Measurements from ENCODE around the gene XIRP1.

XIRP1 gene

DNA sequence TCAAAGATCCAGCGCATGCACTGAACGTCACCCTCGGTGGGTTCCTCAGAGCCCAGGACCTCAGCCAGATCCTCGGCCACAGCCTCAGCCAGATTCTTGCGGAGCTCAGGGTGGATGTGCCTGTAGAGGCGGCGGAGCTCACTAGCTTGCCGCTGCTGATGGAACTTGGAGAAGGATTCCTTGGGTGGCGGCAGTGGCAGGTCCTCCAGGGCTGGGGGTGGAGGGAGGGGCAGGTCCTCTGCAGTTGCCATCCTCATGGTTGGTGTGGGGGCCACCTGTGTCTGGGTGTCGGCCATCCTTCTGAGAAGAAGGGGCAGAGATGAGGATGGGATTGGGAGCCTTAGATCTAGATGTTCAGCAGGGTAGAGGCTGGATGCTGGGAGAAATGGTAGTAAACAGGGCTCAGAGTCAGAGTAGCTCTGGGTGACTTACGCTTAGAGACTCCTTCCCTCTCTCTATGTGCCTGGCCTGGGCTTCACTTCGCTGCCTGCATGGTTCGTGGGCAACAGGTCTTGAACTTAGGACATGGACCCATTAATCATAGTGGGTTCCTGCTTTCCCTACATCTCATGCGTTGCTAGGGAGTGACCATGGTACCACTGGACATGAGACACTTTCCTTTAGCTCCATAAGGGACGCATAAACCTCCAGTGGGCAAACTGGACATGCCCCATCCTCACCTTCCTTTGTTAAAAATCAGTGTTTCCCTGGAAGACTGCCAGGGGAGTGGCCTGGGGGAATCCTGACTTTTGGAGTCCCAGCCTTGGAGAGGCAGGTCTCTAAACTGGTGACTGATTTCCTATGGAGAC lies 3.0 kb downstream of the XIRP1 start:
- DNase-seq = no peak
- in situ Hi-C loops (cut with MboI; ENCODE audit: low pct_unique_long_range_greater_than_20kb, low sequenced_read_pairs) = loop anchor here (25.0 kb wide), 1 partner anchor 198 kb away; the partner anchor contains the start of gene SLC25A38

DNA sequence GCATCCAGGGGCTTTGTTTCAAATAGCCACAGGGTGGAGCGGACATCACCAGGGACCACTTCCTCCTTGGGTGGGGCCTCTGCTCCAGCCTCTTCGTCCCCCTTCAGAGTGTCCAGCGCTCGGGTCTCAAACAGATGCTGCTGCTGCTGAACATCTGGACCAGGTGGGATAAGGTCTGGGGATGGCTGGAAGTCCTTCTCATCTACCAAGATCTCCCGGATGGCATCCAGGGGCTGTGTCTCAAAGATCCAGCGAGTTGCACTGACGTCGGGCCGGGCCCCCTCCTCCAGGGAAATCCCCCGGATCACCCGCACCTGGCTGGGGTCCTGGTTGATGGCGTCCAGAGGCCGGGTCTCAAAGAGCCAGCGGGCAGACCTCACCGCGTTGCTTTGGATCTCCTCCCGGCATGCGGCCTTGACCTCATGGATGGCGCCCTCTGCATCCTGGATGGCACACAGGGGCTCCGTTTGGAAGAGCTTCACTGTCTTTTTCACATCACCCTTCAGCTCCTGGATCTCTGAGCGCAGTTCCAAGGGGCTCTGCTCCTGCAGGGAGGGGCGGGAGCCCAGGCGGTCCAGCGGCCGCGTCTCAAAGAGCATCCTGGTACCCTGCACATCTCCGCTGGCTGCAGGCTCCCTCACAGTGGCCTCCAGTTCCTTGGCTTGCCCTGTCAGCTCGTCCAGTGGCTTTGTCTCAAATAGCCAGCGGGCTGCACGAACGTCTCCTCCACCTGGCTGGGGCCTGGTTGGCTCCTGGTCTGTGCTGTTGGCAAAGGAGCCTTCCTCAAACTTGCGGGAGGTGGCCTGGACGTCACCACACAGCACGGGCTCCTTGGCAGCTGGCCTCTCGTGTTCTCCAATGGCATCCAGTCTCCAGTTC lies 3.9 kb downstream of the XIRP1 start:
- in situ Hi-C loops (cut with MboI; ENCODE audit: low pct_unique_long_range_greater_than_20kb, low sequenced_read_pairs) = loop anchor here (25.0 kb wide), 1 partner anchor 199 kb away; the partner anchor contains the start of gene SLC25A38
- DNase-seq = no peak

DNA sequence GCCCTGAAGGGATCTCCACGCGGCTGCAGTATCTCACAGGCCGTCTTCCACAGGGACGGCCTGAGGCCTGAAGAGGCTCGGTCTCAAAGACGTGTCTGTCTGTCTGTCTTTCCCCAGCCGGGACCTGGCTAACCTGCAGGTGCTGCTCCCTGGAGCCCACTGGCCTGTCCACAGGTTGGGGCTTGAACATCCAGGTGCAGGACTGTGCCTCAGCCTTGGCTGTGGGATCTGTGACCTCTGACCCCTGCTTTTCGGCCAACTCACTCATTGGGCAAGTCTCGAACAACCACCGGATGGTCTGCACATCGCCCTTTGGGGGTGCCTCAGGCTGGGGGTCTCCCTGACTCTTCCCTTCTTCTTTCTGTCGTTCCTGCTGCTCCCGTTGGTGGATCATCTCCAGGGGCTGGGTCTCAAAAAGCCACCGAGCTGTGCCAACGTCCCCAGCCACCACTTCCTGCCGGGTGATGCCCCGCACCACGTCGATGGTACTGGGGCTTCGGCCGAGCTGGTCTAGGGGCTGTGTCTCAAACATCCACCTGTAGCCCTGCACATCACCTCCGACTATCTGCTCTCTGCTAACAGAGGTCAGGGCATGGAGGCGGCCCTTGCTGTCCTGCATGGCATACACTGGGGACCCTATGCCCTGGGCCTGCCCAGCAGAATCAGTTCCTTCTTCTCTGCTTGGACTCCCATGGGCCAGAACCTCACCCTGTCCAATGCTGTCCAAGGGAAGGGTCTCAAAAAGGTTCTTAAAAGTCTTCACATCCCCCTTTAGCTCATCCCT lies 4.8 kb downstream of the XIRP1 start:
- in situ Hi-C loops (cut with MboI; ENCODE audit: low pct_unique_long_range_greater_than_20kb, low sequenced_read_pairs) = loop anchor here (25.0 kb wide), 1 partner anchor 200 kb away; the partner anchor contains the start of gene SLC25A38

DNA sequence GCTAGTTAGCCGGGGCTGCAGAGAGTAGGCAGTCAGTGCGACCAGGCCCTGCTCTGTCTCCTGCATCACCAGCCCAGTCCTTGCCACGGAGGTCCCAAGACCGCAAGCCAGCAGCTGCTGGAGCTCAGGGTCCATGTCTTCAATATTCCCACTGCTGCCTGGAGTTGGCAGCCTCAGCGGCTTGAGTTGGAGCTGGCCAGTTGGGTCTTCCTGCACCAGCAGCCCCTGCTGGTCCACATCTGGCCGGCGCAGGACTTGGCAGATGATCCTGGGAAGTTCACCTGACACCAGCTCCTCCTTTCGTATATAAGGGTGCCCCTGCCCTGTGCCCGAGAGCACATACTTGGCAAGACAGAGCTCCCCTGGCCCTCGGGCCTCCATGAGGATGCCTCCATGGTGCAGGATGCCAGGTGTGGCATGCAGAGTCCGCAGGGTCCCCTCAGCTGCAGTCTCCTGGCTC lies 5.7 kb downstream of the XIRP1 start:
- no peak for DNase-seq
- in situ Hi-C loops (cut with MboI; ENCODE audit: low pct_unique_long_range_greater_than_20kb, low sequenced_read_pairs) = loop anchor here (25.0 kb wide), 1 partner anchor 201 kb away; the partner anchor contains the start of gene SLC25A38

More for the DNA sequence above, 4.8 kb downstream of the XIRP1 start:
- DNase-seq = no peak

DNA sequence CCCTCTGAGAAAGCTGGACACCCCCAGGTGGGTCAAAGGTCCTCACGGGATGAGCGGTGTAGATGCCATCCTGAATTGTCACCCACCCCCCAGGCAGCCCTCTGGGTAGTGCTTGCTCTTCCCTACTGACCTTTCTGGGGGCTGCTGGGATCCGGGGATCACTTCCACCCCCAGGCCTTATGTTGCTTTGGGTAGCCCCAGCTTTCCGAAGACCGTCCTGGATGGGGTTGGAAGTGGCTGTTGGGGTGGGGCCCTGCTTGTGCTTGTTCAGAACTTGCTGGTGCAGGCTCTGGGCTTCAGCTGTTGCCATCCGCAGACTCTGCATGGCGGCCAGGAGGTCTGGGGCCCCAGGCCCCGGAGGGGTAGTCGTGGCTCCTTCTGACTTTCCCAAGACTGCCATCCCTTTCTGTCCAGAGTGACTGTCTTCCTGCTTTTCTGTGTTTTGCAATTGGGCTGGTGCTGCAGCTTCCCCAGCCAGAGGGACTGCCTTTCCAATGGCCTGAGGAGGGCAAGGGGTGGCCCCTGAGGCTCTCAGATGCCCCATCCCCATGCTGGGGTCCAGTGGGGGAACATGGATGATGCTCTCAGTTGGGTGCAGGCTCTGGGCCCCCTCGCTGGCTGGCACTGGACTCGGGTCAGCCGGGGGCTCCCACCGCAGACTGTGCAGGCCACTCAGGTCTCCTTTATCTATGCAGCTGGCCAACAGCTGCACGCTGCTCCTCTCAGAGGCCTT lies 6.3 kb downstream of the XIRP1 start:
- in situ Hi-C loops (cut with MboI; ENCODE audit: low pct_unique_long_range_greater_than_20kb, low sequenced_read_pairs) = loop anchor here (25.0 kb wide), 1 partner anchor 201 kb away; the partner anchor contains the start of gene SLC25A38
- DNase-seq = no peak

DNA sequence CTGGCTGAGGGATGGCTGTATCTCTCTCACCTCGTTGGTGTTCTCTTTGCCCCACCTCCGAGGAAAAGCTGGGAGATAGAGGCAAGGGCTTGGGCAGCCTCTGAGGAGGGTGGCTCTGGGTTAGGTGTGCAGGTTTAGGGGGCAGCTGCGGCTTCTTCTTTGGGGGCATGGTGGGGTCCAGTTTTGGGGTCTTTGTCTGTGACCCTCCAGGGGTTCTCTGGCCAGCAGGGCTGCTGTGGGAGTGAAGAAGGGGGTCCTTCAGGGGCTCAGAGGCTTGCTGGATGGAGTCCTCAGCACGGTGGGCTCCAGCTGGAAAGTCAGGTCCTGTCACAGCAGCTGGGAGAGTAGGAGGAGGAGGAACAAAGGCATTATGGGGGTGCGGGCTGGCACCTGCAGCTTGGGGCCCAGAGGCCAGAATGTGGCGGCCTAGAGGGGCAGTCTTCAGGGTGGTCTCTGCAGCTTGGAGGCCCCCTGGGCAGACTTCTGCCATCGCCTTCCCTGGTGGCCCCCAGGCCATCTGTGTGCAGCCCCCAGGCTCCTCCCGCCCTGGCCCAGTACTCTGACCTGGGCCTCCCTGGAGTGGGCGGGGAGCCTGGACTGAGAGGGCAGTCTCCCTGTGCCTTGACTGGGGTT lies 7.0 kb downstream of the XIRP1 start:
- in situ Hi-C loops (cut with MboI; ENCODE audit: low pct_unique_long_range_greater_than_20kb, low sequenced_read_pairs) = loop anchor here (25.0 kb wide), 1 partner anchor 202 kb away; the partner anchor contains the start of gene SLC25A38

DNA sequence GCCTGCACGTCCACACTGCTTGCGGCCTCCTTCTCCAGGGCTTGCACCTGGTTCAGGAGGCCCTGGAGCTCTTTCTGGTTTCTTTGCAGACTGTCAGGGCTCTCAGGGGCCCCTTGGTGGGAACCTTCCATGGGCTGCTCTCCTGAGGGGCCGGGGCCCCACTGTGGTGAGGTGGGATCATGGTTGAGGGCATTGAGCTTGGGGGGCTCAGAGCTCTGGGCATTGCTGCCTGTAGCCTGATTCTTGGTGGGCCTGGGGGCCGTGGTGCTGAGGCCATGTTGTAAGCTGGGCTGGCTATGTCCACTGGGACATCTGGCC lies 7.5 kb downstream of the XIRP1 start:
- DNase-seq = no peak
- in situ Hi-C loops (cut with MboI; ENCODE audit: low pct_unique_long_range_greater_than_20kb, low sequenced_read_pairs) = loop anchor here (25.0 kb wide), 1 partner anchor 202 kb away; the partner anchor contains the start of gene SLC25A38

More for the DNA sequence above, 7.0 kb downstream of the XIRP1 start:
- DNase-seq = no peak

DNA sequence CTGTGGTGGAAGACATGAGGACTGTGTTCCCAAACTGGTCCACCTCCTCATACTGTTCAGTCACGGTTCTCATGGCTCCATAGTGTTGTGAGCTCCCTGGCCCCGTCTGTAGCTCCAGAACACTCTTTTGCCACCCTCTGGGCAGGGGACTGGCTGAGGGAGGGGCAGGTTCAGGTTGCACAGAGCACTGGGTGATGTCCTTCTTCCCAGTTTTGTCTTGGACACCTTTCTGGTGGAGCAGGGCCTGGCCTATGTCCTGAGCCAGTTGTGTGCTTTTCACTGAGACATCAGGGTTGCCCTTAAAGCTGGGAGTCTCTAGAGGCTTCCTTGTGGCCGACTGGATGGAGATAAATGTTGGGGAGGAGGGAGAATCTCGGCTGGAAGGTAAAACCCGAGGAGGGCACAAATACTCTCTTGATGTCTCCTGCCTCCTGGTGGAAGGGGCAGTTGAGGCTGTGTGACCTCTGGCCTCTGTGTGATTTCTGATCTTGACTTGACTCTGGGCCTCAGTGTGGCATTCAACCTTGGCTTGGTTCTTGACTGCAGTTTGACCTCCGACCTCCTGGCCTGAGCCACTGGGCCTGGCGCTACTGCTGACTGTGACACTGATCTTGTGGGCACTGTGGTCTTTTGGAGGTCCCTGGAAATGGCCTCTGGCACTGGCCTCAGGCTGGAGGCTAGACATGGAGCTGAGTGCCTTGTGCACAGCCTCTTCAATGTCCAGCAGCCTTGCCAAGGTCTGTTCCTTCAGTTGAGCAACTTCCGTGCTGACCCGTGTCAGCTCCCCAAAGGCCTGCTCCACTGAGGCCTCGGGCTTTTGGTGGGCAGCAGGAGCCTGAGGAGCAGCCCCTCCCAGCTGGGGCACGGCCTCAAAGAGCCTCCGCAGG lies 8.1 kb downstream of the XIRP1 start:
- in situ Hi-C loops (cut with MboI; ENCODE audit: low pct_unique_long_range_greater_than_20kb, low sequenced_read_pairs) = loop anchor here (25.0 kb wide), 1 partner anchor 203 kb away; the partner anchor contains the start of gene SLC25A38
- DNase-seq = no peak

DNA sequence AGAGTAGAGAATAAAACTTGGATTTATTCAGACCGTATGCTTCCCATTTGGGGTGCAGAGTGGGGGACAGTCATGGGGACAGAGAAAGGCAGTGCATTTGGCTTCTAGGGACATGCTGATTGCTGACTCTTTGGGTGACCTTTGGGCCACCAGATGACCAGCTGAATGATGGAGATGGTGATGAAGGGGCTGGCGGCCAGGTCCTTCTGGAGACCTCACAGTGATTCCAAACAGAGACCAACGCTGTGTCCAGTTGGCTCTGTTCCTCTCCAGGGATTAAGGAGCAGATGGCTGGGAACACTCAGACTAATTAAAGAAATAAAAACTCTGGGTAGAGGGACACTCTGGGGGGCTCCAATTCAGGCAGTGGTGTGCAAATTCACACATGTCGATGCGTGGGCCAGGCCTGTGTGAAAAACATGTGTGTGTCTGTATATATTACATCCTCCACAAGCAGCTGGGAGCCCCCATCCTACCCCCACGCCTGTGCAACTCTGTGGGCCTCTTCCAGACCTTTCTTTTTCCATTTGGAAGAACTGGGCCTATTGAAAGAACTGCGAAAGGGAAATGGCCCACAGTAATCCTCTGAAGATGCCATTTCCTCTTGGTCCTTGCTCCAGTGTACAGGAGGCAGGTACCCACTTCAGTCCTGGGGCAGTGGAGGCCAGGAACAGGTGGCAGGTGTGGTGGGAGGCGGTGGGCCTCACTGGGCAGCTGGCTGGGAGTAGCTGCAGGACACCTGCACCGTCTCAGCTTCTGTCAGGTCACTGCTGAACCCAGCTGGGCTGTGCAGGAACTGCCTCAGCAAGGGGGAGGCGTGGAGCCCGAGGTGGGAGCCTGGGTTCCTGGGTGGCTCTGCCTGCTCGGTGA lies 8.9 kb downstream of the XIRP1 start:
- in situ Hi-C loops (cut with MboI; ENCODE audit: low pct_unique_long_range_greater_than_20kb, low sequenced_read_pairs) = loop anchor here (25.0 kb wide), 1 partner anchor 204 kb away; the partner anchor contains the start of gene SLC25A38
- no peak for DNase-seq

DNA sequence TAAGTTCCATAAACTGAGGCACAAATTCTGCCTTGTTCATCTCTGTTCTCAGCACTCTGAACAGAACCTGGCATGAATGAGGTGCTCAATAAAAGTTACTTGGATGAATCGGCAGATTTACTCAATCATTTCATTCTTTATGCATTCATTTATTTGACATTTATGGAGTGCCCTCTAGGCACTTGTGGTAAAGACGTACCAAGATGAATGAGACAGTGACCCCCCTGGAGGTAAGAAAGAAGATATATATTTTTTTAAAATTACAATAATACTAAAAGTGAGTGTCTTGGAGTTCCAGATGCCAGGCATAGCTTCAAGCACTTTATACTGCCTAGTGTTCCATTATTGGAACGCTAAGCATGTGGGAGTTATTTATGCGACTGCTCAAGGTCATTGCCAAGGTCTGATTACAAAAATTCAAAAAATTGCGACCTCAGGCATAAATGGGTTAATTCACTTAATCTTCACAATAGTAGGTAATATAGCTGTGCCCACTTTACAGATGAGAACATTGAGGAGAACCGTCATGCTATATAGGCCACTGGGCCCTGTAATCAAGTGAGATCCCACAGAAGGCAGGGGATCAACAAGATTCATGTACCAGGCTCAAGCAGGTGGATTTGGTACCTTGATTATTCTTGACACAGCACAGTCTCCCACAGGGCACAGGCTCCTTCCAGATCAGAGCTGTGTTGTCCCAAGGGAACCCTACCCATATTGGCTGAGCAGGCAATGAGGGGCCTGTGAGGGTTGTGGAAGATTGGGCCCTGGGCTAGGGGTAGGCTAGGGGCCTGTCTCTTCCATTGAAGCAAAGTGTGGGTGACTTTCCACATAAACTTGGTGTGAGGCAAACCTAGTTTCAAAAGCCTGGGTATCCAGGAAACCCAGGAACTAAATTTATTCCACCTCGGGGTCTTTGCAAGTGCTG lies 10.7 kb downstream of the XIRP1 start:
- in situ Hi-C loops (cut with MboI; ENCODE audit: low pct_unique_long_range_greater_than_20kb, low sequenced_read_pairs) = loop anchor here (25.0 kb wide), 1 partner anchor 206 kb away; the partner anchor contains the start of gene SLC25A38
- DNase-seq = no peak

DNA sequence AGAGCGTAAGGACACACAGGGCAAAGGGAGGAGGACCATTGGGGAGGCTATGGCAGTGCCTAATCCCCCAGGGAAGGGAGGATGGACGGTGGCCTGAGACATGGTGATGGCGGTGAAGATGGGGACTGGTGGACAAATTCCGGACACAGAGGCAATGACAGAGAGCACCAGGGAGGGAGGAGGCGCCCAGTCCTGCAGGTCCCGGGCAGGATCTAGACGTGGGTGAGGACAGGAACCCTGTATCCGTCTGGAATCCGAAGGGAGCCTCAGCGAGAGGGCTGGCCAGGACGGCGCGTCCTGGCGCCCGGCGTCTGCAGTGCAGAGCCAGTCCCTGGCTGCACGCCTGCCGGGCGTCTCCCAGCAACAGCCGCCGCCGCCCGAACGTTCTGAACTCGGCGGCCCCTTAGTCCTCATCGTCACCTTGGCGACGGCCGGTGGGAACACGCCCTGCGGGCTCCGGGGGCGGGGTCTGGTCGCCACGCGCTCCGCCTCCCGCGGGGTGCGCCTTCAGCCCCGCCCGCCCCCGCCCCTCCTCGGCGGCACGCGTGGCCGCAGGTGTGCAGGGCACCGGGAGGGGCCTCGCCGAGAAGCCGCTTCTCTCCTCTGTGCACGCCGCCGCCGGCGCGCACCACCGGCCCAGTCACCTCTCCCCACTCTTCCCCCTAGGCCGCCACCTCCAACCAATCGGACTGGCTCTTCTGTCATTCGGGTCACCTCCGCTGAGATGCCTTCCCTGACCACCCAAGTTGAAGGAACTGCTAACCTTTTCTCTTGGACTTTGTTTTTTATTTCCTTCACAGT lies 11.6 kb downstream of the XIRP1 start:
- DNase-seq = peak; percentile 83
- in situ Hi-C loops (cut with MboI; ENCODE audit: low pct_unique_long_range_greater_than_20kb, low sequenced_read_pairs) = loop anchor here (25.0 kb wide), 1 partner anchor 207 kb away; the partner anchor contains the start of gene SLC25A38

DNA sequence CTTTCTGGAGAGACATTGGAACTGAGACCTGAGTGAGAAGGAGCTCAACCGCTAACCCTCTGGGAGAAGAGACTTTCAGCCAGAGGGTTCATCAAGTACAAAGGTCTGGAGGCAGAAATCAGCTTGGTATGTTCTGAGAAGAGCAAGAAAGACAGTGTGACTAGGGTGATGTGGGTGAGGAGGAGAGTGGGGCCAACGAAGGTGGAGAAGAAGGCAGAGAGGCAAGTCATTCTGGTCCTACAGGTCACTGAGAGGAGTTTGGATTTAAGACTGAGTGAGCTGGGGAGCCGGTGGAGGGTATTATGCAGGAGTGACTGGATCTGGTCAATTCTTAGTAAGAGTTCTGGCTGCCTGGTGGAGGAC lies 12.2 kb downstream of the XIRP1 start:
- no peak for DNase-seq
- in situ Hi-C loops (cut with MboI; ENCODE audit: low pct_unique_long_range_greater_than_20kb, low sequenced_read_pairs) = loop anchor here (25.0 kb wide), 1 partner anchor 207 kb away; the partner anchor contains the start of gene SLC25A38

DNA sequence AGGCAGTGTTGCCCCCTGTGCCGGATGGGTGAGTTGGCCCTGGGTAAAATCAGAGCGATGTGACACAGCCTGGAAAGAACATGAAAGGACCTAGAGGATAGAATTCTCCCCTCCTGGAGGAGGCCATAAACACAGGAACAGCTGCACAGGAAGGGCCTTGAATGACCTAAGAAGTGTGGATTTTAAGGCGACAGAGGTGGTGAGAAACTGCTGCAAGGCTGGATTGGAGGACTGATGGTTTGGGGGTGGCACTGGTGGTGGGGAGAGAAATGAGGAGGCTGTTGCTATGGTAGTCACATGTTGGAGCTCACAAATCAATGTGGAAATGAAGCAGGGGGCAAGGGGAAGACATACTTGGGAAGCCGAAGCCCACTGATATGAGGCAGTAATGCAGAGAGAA lies 13.8 kb downstream of the XIRP1 start:
- no peak for DNase-seq
- in situ Hi-C loops (cut with MboI; ENCODE audit: low pct_unique_long_range_greater_than_20kb, low sequenced_read_pairs) = loop anchor here (25.0 kb wide), 1 partner anchor 209 kb away; the partner anchor contains the start of gene SLC25A38
